Nephron progenitor cell (in vitro differentiated cells): ENCODE results near the gene LAMA2.
A peak's percentile ranks its signal among the peaks of the same experiment; 100 is the strongest.

Source experiments
- DNase-seq: peaks from one replicate; pipeline ENCODE4 v3.0.0; 2021
- H3K27ac Mint-ChIP-seq: 2 replicates; pipeline ENCODE4 v1.8.0; 2021; ENCODE audit warnings: mild to moderate bottlenecking, moderate library complexity, mixed read lengths
- H3K27me3 Mint-ChIP-seq: 2 replicates; pipeline ENCODE4 v1.8.0; 2021; ENCODE audit warnings: mild to moderate bottlenecking, low read depth, mixed read lengths; ENCODE audit not compliant: poor library complexity
- H3K36me3 Mint-ChIP-seq: 2 replicates; pipeline ENCODE4 v1.8.0; 2021; ENCODE audit warnings: low read depth, mixed read lengths
- H3K4me1 Mint-ChIP-seq: 2 replicates; pipeline ENCODE4 v1.8.0; 2021; ENCODE audit warnings: mixed read lengths
- H3K4me3 Mint-ChIP-seq: 2 replicates; pipeline ENCODE4 v1.8.0; 2021; ENCODE audit warnings: mild to moderate bottlenecking, moderate library complexity, mixed read lengths
- H3K9me3 Mint-ChIP-seq: 2 replicates; pipeline ENCODE4 v1.8.0; 2021; ENCODE audit warnings: mild to moderate bottlenecking, moderate library complexity, mixed read lengths
- CTCF ChIP-seq: fragments of 200-600 bp; sonication (generic); IDR thresholded peaks from 2 replicates; pipeline ENCODE4 v1.5.0; 2021; ENCODE audit warnings: antibody characterized with exemption

LAMA2 gene

DNA sequence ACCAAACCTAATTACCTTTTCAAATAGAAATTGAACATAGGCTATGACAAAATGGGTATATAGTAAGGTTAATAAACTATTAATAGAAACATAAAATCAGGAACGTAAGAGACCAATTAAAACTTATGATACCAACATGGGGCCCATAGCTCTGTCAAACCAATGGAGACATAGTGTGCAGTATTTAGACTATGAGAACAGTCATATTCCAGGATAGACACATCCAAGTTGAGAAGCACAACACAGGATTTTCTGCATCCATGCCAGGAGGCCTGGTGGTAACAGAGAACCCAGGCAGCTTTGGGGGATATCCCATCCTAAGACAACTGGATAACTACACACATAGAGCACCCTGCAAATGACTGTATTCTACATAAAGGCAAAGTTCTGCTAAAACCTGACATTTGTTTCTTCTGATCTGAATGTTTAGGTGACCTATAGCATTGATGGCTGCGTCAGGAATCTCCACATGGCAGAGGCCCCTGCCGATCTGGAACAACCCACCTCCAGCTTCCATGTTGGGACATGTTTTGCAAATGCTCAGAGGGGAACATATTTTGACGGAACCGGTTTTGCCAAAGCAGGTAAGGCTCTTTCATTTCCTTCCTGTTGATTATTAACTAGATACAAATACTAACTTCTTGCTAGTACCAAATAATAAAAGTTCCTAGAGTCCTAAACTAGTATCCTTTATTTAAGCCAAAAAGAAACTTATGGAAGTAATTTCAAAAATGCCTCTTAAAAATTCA, 624.3 kb downstream of the LAMA2 start:
- TF ChIP-seq CTCF: no peak
- Mint-ChIP-seq H3K36me3 (no peaks in the 10 kb centered on the region), H3K27ac (no peak overlapping the region), H3K9me3 (no peaks in the 10 kb centered on the region), H3K4me1 (peaks cover 3% of the 10 kb centered on the region), H3K4me3 (no peak overlapping the region), H3K27me3 (peaks cover 3% of the 10 kb centered on the region)
- no peak for DNase-seq

DNA sequence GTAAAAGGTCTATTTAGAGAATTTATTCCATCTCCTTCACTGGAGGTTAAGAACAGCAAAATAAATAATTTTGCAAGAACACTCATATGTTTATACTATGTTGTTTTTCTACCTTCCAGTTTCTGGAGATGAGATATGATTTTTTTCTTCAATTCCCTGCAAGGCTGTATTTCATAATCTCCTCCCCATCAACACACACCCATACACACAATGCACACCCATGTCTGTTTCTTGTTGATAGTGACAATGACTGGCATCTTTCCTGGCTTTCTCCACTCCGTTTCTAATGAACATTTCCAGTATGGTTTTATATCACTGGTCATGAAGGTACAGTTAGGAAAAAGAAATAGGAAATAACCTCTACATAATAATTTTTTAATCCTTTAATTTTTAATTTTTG, 624.9 kb downstream of the LAMA2 start:
- Mint-ChIP-seq H3K27me3 (peaks cover 3% of the 10 kb centered on the region), H3K27ac (no peak overlapping the region), H3K36me3 (no peaks in the 10 kb centered on the region), H3K9me3 (no peaks in the 10 kb centered on the region), H3K4me3 (no peak overlapping the region), H3K4me1 (no peaks in the 10 kb centered on the region)
- no peak for TF ChIP-seq CTCF
- DNase-seq: no peak

- Mint-ChIP-seq H3K27ac (no peak overlapping the region), H3K4me3 (no peak overlapping the region), H3K27me3 (peaks cover 3% of the 10 kb centered on the region), H3K36me3 (no peaks in the 10 kb centered on the region), H3K9me3 (no peaks in the 10 kb centered on the region), H3K4me1 (no peaks in the 10 kb centered on the region)
- no peak for DNase-seq
- TF ChIP-seq CTCF: no peak
Observed at GRCh38 chr6:129508477-129509145, 625.7 kb downstream of the LAMA2 start.

DNA sequence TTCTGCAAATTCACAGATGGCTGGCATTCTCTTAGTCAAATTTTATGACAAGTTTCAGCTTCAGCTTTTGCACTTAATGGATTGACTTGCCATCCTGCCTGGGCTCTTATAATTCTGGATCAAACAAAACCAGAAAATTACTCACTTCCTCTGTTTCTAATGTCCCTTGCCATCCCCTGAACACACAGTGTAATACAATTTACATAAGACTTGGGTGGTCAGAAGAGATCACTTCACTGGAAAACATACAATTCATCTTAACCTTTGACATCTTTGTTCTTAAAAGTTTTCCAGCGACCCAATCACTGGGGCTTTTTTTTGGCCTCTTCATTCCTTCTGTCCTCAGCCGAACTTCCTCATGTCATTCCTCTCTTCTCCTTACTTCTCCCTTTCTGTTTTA, 628.0 kb downstream of the LAMA2 start:
- H3K9me3 Mint-ChIP-seq: no peaks in the 10 kb centered on the region
- no peak for TF ChIP-seq CTCF
- H3K27ac Mint-ChIP-seq: no peak overlapping the region
- H3K27me3 Mint-ChIP-seq: no peaks in the 10 kb centered on the region
- no peak overlapping the region for H3K4me3 Mint-ChIP-seq
- DNase-seq: no peak
- H3K4me1 Mint-ChIP-seq: no peaks in the 10 kb centered on the region
- H3K36me3 Mint-ChIP-seq: no peaks in the 10 kb centered on the region

DNA sequence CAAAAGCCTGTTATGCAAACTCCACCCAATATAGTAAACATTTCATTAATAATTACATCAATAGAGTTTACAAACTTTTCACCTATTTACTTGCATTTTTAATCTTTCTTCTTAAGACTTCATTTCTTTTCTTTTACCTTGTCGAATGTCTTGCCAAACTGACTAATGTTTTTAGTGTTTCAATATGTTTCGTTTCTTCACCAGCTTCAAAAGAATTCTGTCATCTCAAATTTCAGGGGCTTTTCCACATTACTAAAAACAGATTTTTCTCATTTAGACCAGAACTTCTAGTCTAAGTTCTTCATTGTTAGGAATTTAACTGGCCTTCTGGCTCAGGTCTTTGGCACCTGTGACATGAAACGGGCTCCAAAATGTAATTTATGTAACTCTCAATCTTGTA, 630.5 kb downstream of the LAMA2 start:
- no peaks in the 10 kb centered on the region for H3K4me1 Mint-ChIP-seq
- TF ChIP-seq CTCF: no peak
- peak overlapping the region; percentile 4 for H3K27ac Mint-ChIP-seq
- H3K9me3 Mint-ChIP-seq: no peaks in the 10 kb centered on the region
- H3K4me3 Mint-ChIP-seq: no peak overlapping the region
- no peaks in the 10 kb centered on the region for H3K27me3 Mint-ChIP-seq
- no peaks in the 10 kb centered on the region for H3K36me3 Mint-ChIP-seq
- no peak for DNase-seq

DNA sequence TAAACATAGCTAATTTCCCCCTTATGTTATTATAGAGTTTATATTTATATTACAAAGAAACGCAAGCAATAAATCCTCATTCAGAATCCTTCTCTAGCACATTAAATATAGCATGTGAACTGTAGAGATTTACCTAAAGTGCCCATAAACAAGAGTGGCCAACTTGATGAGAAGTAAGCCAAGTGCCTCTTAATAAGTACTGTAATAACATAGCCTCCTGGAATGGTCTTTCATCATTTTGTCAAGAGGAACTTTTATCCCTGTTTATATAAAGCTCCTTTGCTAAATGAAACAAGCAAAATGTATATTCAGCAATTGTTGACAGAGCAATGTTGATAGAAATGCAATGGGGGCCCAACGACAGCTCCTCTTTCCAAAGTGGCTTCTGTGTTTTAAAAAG, 632.1 kb downstream of the LAMA2 start:
- no peak overlapping the region for H3K27ac Mint-ChIP-seq
- TF ChIP-seq CTCF: no peak
- H3K36me3 Mint-ChIP-seq: no peaks in the 10 kb centered on the region

More for the DNA sequence above, 632.1 kb downstream of the LAMA2 start:
- H3K9me3 Mint-ChIP-seq: no peaks in the 10 kb centered on the region
- H3K27me3 Mint-ChIP-seq: no peaks in the 10 kb centered on the region
- H3K4me1 Mint-ChIP-seq: no peaks in the 10 kb centered on the region
- H3K4me3 Mint-ChIP-seq: no peak overlapping the region
- no peak for DNase-seq
